Measurements from ENCODE around the gene CDH22. TPM values are rescaled to one million over a fixed set of nuclear protein-coding genes. Genes with fewer than 3 reads are reported as not detected.

CDH22 gene
- total and polyA plus RNA-seq, 10 of the 15 experiments (the other 5 are each of a cell fraction or from before 2014, with no cell fraction given): not detected

- TF ChIP-seq ZNF687 (IDR thresholded peaks at IDR 0.05) (no peak), TCF3 (IDR thresholded peaks at IDR 0.05; ENCODE audit: borderline replicate concordance, insufficient read depth, low read depth, low read length) (no peak), MTA2 (IDR thresholded peaks at IDR 0.05; ENCODE audit: low read depth) (no peak), MEF2A (IDR thresholded peaks at IDR 0.05; ENCODE audit: insufficient read depth, low read depth, low read length) (no peak), ZBTB4 (CRISPR knock-in tag; IDR thresholded peaks at IDR 0.05) (no peak), GATAD2B (conservative IDR thresholded peaks at IDR 0.05; ENCODE audit: low read depth) (no peak), NFYA (IDR thresholded peaks at IDR 0.05; ENCODE audit: borderline replicate concordance, low read depth, low read length) (no peak)
These were observed 39.6 kb downstream of the CDH22 start (continued) for GRCh38 chr20:46268662-46269061.

All from GM12878 (cell line).